Measurements from ENCODE around the gene SOX8.

GRCh38 chr16:976389-976931 lies 5.1 kb upstream of the SOX8 start:
- no peak for TF ChIP-seq CTCF (conservative IDR thresholded peaks at IDR 0.05; ENCODE audit: low read depth in 2 of 2)
- TF ChIP-seq POLR2AphosphoS5 (IDR thresholded peaks at IDR 0.05; ENCODE audit: low read depth): no peak
